ENCODE results near the gene TANC1.

Gene TANC1

GRCh38 chr2:159160412-159160811 lies 192.0 kb downstream of the TANC1 start:
- H3K4me3 ChIP-seq (ENCODE audit: low read depth, low read length): no peak overlapping the region
- no peak for TF ChIP-seq CTCF (IDR thresholded peaks at IDR 0.05; ENCODE audit: borderline replicate concordance, insufficient read depth, low read depth, low read length)

- no peak overlapping the region for H3K4me3 ChIP-seq (ENCODE audit: low read depth, low read length)
- TF ChIP-seq CTCF (IDR thresholded peaks at IDR 0.05; ENCODE audit: borderline replicate concordance, insufficient read depth, low read depth, low read length): no peak
Observed at GRCh38 chr2:159160954-159161353, 192.5 kb downstream of the TANC1 start.

GRCh38 chr2:159163930-159164329 lies 195.5 kb downstream of the TANC1 start:
- no peak overlapping the region for H3K4me3 ChIP-seq (ENCODE audit: low read depth, low read length)
- TF ChIP-seq CTCF (IDR thresholded peaks at IDR 0.05; ENCODE audit: borderline replicate concordance, insufficient read depth, low read depth, low read length): no peak

- no peak for TF ChIP-seq CTCF (IDR thresholded peaks at IDR 0.05; ENCODE audit: borderline replicate concordance, insufficient read depth, low read depth, low read length)
- H3K4me3 ChIP-seq (ENCODE audit: low read depth, low read length): no peak overlapping the region
Observed at GRCh38 chr2:159164457-159164911, 196.0 kb downstream of the TANC1 start.

GRCh38 chr2:159165048-159165447 lies 196.6 kb downstream of the TANC1 start:
- no peak overlapping the region for H3K4me3 ChIP-seq (ENCODE audit: low read depth, low read length)
- no peak for TF ChIP-seq CTCF (IDR thresholded peaks at IDR 0.05; ENCODE audit: borderline replicate concordance, insufficient read depth, low read depth, low read length)

- H3K4me3 ChIP-seq (ENCODE audit: low read depth, low read length): no peak overlapping the region
- TF ChIP-seq CTCF (IDR thresholded peaks at IDR 0.05; ENCODE audit: borderline replicate concordance, insufficient read depth, low read depth, low read length): no peak
Observed at GRCh38 chr2:159168707-159169106, 200.3 kb downstream of the TANC1 start.

GRCh38 chr2:159169187-159169586 lies 200.7 kb downstream of the TANC1 start:
- no peak for TF ChIP-seq CTCF (IDR thresholded peaks at IDR 0.05; ENCODE audit: borderline replicate concordance, insufficient read depth, low read depth, low read length)
- H3K4me3 ChIP-seq (ENCODE audit: low read depth, low read length): no peak overlapping the region

Measured in GM12875 (cell line).